NB4 (cell line): ENCODE data around the gene ACOXL.

Experiments used
- DNase-seq: peaks from one replicate; pipeline ENCODE4 v3.0.0; 2010; ENCODE audit warnings: low read depth
- H3K4me3 ChIP-seq: one replicate; pipeline ENCODE4 v1.5.1; 2011; ENCODE audit warnings: mild to moderate bottlenecking, low read depth, low read length, moderate library complexity
- MYC ChIP-seq: IDR thresholded peaks from 2 replicates; pipeline ENCODE4 v1.6.1; 2011; ENCODE audit warnings: low read depth, low read length
- POLR2A ChIP-seq: IDR thresholded peaks from 2 replicates; pipeline ENCODE4 v1.6.1; 2011; ENCODE audit warnings: mild to moderate bottlenecking; ENCODE audit not compliant: insufficient read length; ENCODE audit errors: extremely low read depth
- TF ChIP-seq, protein P1 (sequence below): IDR thresholded peaks from 2 replicates; pipeline ENCODE4 v1.6.1; 2011; ENCODE audit warnings: low read depth, low read length
- TF ChIP-seq, protein P2 (sequence below): IDR thresholded peaks from one replicate; pipeline ENCODE4 v1.5.1; 2012; ENCODE audit warnings: low read depth, low read length

The ACOXL gene

DNA sequence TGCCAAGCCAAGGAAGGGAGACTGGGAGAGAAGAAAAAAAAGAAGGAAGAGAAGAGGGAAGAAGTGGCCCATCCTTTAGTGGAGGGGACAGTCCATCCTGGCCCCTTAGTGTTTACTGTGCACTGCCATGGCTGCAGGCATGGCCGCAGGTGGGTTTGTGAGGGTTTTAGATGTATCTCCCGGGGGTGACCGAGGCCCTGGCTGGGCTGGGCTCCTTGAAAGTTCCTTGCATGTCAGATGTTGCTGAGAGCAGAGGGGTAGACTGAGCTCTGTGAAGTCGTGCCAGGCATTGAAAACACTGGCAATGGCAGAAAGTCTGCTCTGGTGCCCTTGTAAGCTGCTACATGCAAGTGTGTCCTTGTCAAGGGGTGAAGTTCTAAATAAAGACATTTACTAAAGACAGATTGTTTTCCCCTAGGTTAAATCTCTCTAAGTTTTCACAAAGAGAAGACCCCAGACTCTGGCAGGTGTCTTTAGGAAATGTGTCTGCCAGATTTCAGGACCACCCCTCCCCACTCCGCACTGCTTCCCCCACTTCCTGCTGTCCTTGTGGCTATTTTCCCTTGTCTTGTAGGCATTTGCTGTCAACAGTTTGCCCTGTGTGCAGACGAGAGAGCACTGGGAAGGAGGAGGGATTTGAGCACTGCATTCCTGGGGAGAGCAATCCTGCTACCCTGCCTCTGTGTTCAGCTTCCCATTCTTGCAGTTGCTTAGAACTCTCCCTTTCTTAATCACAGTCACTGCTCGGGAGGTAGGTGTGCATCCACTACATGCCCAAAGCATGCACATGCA is 68.4 kb downstream of the ACOXL start:
- DNase-seq, result no peak
- TF ChIP-seq, protein P1, sequence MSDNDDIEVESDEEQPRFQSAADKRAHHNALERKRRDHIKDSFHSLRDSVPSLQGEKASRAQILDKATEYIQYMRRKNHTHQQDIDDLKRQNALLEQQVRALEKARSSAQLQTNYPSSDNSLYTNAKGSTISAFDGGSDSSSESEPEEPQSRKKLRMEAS, result no peak
- TF ChIP-seq POLR2A, result no peak
- TF ChIP-seq MYC, result no peak
- TF ChIP-seq, protein P2, sequence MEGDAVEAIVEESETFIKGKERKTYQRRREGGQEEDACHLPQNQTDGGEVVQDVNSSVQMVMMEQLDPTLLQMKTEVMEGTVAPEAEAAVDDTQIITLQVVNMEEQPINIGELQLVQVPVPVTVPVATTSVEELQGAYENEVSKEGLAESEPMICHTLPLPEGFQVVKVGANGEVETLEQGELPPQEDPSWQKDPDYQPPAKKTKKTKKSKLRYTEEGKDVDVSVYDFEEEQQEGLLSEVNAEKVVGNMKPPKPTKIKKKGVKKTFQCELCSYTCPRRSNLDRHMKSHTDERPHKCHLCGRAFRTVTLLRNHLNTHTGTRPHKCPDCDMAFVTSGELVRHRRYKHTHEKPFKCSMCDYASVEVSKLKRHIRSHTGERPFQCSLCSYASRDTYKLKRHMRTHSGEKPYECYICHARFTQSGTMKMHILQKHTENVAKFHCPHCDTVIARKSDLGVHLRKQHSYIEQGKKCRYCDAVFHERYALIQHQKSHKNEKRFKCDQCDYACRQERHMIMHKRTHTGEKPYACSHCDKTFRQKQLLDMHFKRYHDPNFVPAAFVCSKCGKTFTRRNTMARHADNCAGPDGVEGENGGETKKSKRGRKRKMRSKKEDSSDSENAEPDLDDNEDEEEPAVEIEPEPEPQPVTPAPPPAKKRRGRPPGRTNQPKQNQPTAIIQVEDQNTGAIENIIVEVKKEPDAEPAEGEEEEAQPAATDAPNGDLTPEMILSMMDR, result no peak
- no peak overlapping the region for H3K4me3 ChIP-seq

DNA sequence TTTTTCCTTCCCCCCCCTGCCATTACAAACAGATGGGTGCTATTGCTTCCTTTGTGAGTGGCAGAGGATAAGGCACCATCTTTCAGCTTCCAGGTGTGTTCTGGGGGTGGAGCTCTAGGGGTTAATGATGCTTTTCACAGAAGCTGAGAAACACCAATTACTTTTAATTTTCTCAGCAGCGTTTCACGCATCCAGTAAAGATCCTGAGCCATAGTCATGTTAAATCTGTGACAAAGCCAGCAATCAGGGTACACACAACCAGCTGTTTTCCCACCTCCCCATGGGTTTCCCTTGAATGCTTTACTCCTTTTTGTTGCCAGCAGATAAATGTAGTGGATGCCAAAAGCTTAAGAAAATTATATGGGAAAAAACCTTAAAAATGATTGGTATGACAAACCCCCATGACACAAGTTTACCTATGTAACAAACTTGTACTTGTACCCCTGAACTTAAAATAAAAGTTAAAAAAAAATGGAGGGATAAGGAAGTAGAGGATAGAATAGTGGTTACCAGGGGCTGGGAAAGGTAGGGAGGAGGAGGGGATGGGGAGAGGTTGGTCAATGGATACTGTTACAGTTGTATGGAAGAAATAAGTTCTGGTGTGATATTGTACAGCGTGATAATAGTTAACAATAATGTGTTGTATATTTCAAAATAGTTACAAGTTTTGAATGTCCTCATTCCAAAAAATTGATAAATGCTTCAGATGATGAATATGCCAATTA is 70.0 kb downstream of the ACOXL start:
- H3K4me3 ChIP-seq, result no peak overlapping the region

DNA sequence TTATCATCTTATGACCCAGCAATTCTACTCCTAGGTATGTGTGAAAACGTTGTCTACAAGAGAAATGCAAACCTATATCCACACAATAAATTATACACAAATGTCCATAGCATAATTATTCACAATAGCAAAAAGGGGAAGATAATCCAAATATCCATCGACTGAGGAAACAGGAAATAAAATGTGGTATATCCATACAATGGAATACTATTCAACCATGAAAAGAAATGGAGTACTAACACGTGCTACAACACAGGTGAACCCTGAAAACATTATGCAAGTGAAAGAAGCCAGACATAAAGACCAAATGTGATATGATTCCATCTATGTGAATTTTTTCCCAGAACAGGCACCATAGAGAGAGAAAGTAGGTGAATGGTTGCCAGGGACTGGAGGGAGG is 72.1 kb downstream of the ACOXL start:
- H3K4me3 ChIP-seq, result no peak overlapping the region
- DNase-seq, result no peak
- TF ChIP-seq, protein P1, result no peak
- TF ChIP-seq POLR2A (no peak), MYC (no peak)
- TF ChIP-seq, protein P2, result no peak

More for the DNA sequence above, 70.0 kb downstream of the ACOXL start:
- TF ChIP-seq, protein P1, result no peak
- TF ChIP-seq POLR2A (no peak), MYC (no peak)
- TF ChIP-seq, protein P2, result no peak
- no peak for DNase-seq

DNA sequence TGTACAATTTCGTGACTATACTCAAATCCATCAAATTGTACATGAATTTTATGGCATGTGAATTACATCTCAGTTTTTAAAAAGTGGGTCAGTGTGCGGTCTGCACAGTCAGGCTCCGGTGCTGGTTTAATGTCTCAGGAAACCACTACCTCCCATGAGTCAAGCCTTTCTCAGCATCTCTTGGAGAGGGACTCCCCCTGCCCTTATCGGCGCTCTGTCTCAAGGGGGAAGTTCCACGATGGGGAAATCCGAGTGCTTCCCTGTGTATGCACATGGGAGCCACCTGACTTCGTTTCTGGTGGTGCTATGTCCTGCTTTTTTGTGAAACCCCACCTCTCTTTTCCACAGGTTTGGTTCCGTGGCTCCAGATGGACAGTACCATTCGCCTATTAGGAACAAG is 72.5 kb downstream of the ACOXL start:
- H3K4me3 ChIP-seq, result no peak overlapping the region
- DNase-seq, result peak; percentile 65
- TF ChIP-seq MYC (0 out of 2 replicates have a peak, but pooled peaks have one; percentile 21), POLR2A (no peak)
- TF ChIP-seq, protein P2, result no peak
- TF ChIP-seq, protein P1, result peak; percentile 45; the same call in 1 of the 2 replicates

DNA sequence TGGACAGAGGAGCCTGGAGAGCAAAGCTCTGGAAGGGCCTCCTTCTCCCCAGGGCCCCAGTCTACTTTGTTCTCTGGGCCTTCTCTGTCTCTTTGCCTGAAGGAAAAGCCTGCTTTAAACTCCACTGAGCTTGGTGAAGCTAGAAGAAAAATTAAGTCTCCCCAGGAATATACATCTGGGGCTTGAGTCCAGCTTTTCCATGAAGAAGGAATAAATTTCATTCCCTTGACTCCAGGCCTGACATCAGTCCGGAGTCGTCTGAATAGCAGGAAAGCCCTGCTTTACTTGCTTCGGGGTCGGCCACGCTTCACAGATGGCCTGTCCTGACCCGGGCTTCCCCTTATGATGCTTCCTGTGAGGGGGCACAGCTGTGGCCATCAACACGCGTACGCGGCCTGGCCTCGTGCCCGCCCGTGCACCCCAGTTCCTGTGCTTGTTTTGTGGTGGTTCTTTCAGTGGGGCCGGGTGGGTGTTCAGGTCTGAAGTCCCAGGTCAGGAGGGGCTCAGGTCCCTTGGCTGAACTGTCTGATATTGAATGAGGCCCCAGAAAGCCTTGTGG is 73.6 kb downstream of the ACOXL start:
- TF ChIP-seq, protein P2, result no peak
- TF ChIP-seq MYC, result no peak
- no peak for TF ChIP-seq POLR2A
- TF ChIP-seq, protein P1, result no peak
- no peak for DNase-seq

More for the DNA sequence above, 73.6 kb downstream of the ACOXL start:
- no peak overlapping the region for H3K4me3 ChIP-seq
